ENCODE measurements around the gene RTN4R.
"Not testable (repeated sequence)": the region's sequence is repeated elsewhere in the genome, so short reads cannot be mapped to it uniquely, and the experiment has no call there.

Gene RTN4R

GRCh38 chr22:20268279-20269012 lies at the start of gene RTN4R:
RTN4R (minus strand) TSS chr22:20268318; CDS start chr22:20268092, 226 bp downstream.
- peak; percentile 89 for DNase-seq (ENCODE audit: low spot score)

GRCh38 chr22:20317402-20318042 lies 49.4 kb upstream of the RTN4R start:
- DNase-seq (ENCODE audit: low spot score), result not testable (repeated sequence)

DNA sequence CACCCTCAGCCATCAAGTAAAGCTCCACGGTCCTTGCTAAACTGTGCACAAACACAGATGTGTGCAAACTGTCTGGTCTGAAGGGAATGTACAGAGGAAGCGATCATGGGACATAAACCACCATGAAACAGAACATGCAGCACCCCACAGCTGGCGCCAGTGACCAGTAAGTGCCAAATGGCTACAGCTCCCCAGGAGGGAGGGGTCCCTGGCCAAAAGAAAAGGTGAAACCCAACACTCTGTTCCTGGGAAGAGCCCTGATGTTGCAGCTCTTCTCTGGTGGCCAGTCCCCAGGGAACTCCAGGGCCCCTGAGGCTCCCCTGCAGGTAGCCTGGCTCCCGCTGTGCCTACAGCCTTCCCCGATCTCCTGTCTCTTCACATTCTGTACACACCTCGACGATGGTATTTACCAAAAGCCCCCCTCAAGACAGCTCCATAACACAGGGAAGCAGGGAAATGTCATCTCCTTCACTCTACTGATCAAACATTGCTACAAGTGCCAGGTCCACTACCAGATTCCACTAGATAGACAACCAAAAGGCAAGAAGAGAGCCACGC lies 48.8 kb upstream of the RTN4R start:
- DNase-seq (ENCODE audit: low spot score), result no peak

- no peak for DNase-seq (ENCODE audit: low spot score)
These were observed 48.2 kb upstream of the RTN4R start for GRCh38 chr22:20316217-20316843.

- DNase-seq (ENCODE audit: low spot score), result no peak
These were observed 47.5 kb upstream of the RTN4R start for GRCh38 chr22:20315337-20316216.

- not testable (repeated sequence) for DNase-seq (ENCODE audit: low spot score)
These were observed 46.7 kb upstream of the RTN4R start for GRCh38 chr22:20314741-20315336.

DNA sequence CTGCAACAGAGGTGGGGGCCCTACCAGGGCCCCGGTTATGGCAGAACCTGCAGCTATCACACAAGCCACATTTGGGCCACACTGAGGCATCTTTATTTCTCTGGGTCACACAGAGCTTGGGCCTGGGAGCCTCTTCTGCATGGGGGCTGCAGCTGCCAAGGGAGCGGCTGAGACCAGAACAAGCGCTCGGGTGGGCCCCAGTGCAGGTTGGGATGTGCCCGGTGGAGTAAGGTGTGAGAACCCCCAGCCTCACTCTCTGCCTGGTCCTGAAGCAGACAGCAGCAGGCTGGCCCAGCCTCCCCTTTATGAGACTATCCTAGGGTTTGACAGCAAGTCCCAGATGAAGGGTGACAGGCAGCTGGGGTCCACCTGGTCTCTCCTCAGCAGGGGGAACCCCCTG lies 46.1 kb upstream of the RTN4R start:
- not testable (repeated sequence) for DNase-seq (ENCODE audit: low spot score)

- DNase-seq (ENCODE audit: low spot score), result not testable (repeated sequence)
These were observed 45.4 kb upstream of the RTN4R start for GRCh38 chr22:20313306-20314077.

GRCh38 chr22:20312396-20313191 lies 44.5 kb upstream of the RTN4R start:
- no peak for DNase-seq (ENCODE audit: low spot score)

DNA sequence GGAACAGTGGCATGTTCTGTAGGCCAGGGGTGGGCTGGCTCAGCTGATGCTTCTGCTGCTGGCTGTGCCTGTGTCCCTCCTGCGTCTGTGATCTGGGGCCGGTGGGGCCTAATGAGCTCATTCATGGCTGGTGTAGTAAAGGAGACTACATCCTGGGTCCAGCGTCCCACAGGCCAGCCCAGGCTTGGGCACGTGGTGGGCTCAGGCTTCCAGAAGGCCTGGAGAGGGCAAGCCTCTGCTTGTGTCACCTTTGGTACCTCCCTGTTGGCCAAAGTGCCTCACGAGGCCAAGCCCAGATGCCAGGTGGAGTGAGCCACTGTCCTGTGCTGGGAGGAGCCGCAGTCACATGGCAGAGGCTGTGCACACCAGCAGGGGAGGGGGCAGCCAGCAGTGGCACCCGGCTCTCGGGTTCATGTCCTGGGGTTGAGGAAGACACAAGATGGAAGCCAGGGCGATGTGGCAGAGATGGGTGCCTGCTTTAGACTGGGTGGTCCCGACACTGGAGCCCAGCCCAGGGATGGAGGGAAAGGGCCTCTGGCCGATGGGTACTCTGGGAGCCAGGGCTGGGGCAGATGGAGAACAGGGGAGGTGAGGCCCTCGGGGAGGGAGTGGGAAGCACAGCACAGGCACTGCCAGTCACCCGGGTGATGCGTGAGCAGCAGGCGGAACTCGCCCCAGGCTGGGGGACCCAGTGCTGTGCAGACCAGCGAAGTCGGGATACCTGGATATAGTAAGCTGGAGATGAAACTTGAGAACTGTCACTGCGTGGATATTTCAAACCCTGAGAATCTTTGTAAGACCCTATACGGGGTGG lies 43.3 kb upstream of the RTN4R start:
- DNase-seq (ENCODE audit: low spot score), result not testable (repeated sequence)

- DNase-seq (ENCODE audit: low spot score), result not testable (repeated sequence)
These were observed 42.7 kb upstream of the RTN4R start for GRCh38 chr22:20310773-20311172.

DNA sequence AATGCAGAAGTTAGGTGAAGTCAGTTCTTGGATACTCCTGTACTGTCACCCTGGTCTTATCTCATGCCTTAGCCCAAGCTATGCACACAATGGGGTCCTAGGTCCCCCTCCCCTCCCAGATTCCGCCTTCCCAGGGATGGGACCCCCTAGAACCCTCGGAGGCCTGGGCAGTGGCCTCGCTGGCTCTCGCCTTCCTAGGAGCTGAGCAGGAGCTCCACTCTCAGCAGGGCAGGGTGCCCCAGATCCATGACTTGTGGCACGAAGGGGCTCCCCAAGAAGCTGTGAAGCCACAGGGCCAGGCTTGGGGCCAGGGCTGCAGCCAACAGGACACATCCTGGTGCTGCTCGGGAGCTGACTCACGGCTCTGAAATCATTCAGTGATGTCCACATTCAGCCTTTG lies 42.1 kb upstream of the RTN4R start:
- DNase-seq (ENCODE audit: low spot score), result not testable (repeated sequence)

- not testable (repeated sequence) for DNase-seq (ENCODE audit: low spot score)
These were observed 40.9 kb upstream of the RTN4R start for GRCh38 chr22:20308806-20309650.

- DNase-seq (ENCODE audit: low spot score), result not testable (repeated sequence)
These were observed 39.6 kb upstream of the RTN4R start for GRCh38 chr22:20307448-20308447.

DNA sequence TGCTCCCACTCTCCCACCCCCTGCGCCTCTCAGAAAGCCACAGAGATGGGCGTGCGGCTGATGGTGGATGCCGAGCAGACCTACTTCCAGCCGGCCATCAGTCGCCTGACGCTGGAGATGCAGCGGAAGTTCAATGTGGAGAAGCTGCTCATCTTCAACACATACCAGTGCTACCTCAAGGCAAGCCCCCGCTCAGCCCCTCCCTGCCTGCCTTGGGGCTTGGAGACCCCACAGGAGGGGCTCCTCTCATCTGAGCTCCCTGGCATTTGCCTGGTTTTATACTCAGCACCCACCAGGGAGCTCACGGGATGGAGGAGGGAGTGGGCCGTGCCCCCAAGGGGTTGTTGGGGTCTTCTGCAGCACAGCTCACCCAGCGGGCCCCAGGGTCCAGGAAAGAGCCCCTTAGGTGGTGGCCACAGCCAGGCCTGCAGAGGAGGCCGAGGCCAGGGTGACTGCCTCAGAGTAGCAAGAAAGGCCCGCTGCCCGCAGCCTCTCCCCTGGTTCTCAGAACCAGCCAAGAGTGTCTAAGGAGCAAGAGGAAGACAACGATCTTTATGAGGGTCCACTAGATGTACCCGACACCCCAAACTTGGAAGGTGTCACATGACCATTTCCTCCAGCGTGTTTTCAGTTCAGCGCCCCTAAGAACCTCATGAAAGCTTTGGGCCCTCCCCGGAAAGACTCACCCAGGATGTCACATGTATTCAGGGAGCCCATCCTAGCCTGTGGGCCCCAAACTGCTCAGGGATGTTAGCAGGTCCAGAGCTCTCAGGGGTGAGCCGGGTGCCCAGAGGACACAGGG lies 38.7 kb upstream of the RTN4R start:
- not testable (repeated sequence) for DNase-seq (ENCODE audit: low spot score)

Measured in GM03348 (cell line).